GM18517 (cell line): ENCODE results near the gene AGA.
A peak's percentile ranks its signal among the peaks of the same experiment; 100 is the strongest.

Source experiments
- ATAC-seq: cut with Tn5 transposase; IDR thresholded peaks from one replicate; pipeline ENCODE4 v1.9.1; 2021; ENCODE audit warnings: mild to moderate bottlenecking, moderate library complexity; ENCODE audit not compliant: unreplicated experiment

The AGA gene

GRCh38 chr4:177447417-177448004, 5.3 kb upstream of the AGA start:
- no peak for ATAC-seq

- no peak for ATAC-seq
These were observed 4.3 kb upstream of the AGA start for GRCh38 chr4:177446586-177446985.

GRCh38 chr4:177444911-177445736, 2.9 kb upstream of the AGA start:
- ATAC-seq = no peak

GRCh38 chr4:177441061-177441802, 1.0 kb downstream of the AGA start:
- ATAC-seq = peak; percentile 49

- ATAC-seq = no peak
These were observed 5.8 kb downstream of the AGA start for GRCh38 chr4:177436456-177436855.

- no peak for ATAC-seq
These were observed 7.6 kb downstream of the AGA start for GRCh38 chr4:177434667-177435066.

- no peak for ATAC-seq
These were observed 15.0 kb downstream of the AGA start for GRCh38 chr4:177427192-177427591.

- no peak for ATAC-seq
These were observed 22.8 kb downstream of the AGA start for GRCh38 chr4:177419434-177419833.

- no peak for ATAC-seq
These were observed 28.6 kb downstream of the AGA start for GRCh38 chr4:177413656-177414055.

- no peak for ATAC-seq
These were observed 29.2 kb downstream of the AGA start for GRCh38 chr4:177413076-177413475.

GRCh38 chr4:177411996-177412395, 30.2 kb downstream of the AGA start:
- ATAC-seq = no peak

GRCh38 chr4:177410566-177410965, 31.7 kb downstream of the AGA start:
- no peak for ATAC-seq

- ATAC-seq = no peak
These were observed 34.2 kb downstream of the AGA start for GRCh38 chr4:177408023-177408422.

- ATAC-seq = no peak
These were observed 36.7 kb downstream of the AGA start for GRCh38 chr4:177405508-177405907.

GRCh38 chr4:177404986-177405385, 37.3 kb downstream of the AGA start:
- ATAC-seq = no peak

GRCh38 chr4:177404342-177404741, 37.9 kb downstream of the AGA start:
- no peak for ATAC-seq

- ATAC-seq = no peak
These were observed 38.5 kb downstream of the AGA start for GRCh38 chr4:177403746-177404145.

GRCh38 chr4:177401658-177402273, 40.5 kb downstream of the AGA start:
- no peak for ATAC-seq

- ATAC-seq = no peak
These were observed 42.2 kb downstream of the AGA start for GRCh38 chr4:177400030-177400429.

GRCh38 chr4:177396352-177396751, 45.9 kb downstream of the AGA start:
- ATAC-seq = no peak

- ATAC-seq = no peak
These were observed 49.0 kb downstream of the AGA start for GRCh38 chr4:177393236-177393635.
